ENCODE measurements around the gene SEC63. TPM values are rescaled to one million over a fixed set of nuclear protein-coding genes. Genes with fewer than 3 reads are reported as not detected.

Gene SEC63
- total and polyA plus RNA-seq, 2 experiments from 2014 or later, result 38.5 to 190 TPM

- no peaks in the 10 kb centered on the region for H3K36me3 ChIP-seq (ENCODE audit: low read depth)
- TF ChIP-seq EZH2 (IDR thresholded peaks at IDR 0.05; ENCODE audit: insufficient read depth, poor library complexity, severe bottlenecking), result no peak
- TF ChIP-seq EZH2phosphoT487 (IDR thresholded peaks at IDR 0.05; ENCODE audit: insufficient read depth, low read depth), result no peak
- no peak overlapping the region for H3K4me2 ChIP-seq (ENCODE audit: unreplicated experiment)
- H2AFZ ChIP-seq, result no peak overlapping the region
- H3K27ac ChIP-seq, result no peak overlapping the region
- in situ Hi-C loops (cut with MboI), result loop anchor here (5.0 kb wide), 1 partner anchor 539 kb away; no protein-coding TSS in a partner anchor
- no peaks in the 10 kb centered on the region for H4K20me1 ChIP-seq (ENCODE audit: insufficient read depth)
- no peak overlapping the region for H3K9ac ChIP-seq
- no peak overlapping the region for H3K4me3 ChIP-seq
- H3K79me2 ChIP-seq (ENCODE audit: insufficient read depth), result no peaks in the 10 kb centered on the region
- H3F3A ChIP-seq (ENCODE audit: insufficient read depth), result no peaks in the 10 kb centered on the region
- no peaks in the 10 kb centered on the region for H3K4me1 ChIP-seq (ENCODE audit: insufficient read depth)
- H3K9me2 ChIP-seq (ENCODE audit: insufficient read depth), result no peaks in the 10 kb centered on the region
- WGBS, 2 experiments (ENCODE audit: low coverage in 1 of 2, low lambda C conversion rate in 2 of 2, missing lambda C conversion rate in 2 of 2), result 96 to 97% methylated on average over 3 of the region's 3 CpGs
- DNase-seq, result no peak
- H3K27me3 ChIP-seq (replicated peaks; ENCODE audit: insufficient read depth), result no peaks in the 10 kb centered on the region
- H3K9me3 ChIP-seq (ENCODE audit: low read depth), result no peaks in the 10 kb centered on the region
These were observed 29.8 kb upstream of the SEC63 start for GRCh38 chr6:107987805-107988204.

GRCh38 chr6:107985701-107986100 lies 27.7 kb upstream of the SEC63 start:
- no peak for TF ChIP-seq EZH2 (IDR thresholded peaks at IDR 0.05; ENCODE audit: insufficient read depth, poor library complexity, severe bottlenecking)
- Histone ChIP-seq H3K9me2 (ENCODE audit: insufficient read depth) (no peaks in the 10 kb centered on the region), H2AFZ (no peak overlapping the region), H3K4me1 (ENCODE audit: insufficient read depth) (no peaks in the 10 kb centered on the region), H3K9me3 (ENCODE audit: low read depth) (no peaks in the 10 kb centered on the region), H3K27ac (no peak overlapping the region), H3F3A (ENCODE audit: insufficient read depth) (no peaks in the 10 kb centered on the region), H3K79me2 (ENCODE audit: insufficient read depth) (no peaks in the 10 kb centered on the region), H3K9ac (no peak overlapping the region), H3K4me3 (no peak overlapping the region), H3K27me3 (replicated peaks; ENCODE audit: insufficient read depth) (no peaks in the 10 kb centered on the region), H3K4me2 (ENCODE audit: unreplicated experiment) (no peak overlapping the region), H3K36me3 (ENCODE audit: low read depth) (no peaks in the 10 kb centered on the region), H4K20me1 (ENCODE audit: insufficient read depth) (no peaks in the 10 kb centered on the region)
- no peak for DNase-seq
- 78 to 79% methylated on average over 14 of the region's 14 CpGs for WGBS, 2 experiments (ENCODE audit: low coverage in 1 of 2, low lambda C conversion rate in 2 of 2, missing lambda C conversion rate in 2 of 2)
- in situ Hi-C loops (cut with MboI), result loop anchor here (5.0 kb wide), 1 partner anchor 542 kb away; no protein-coding TSS in a partner anchor

DNA sequence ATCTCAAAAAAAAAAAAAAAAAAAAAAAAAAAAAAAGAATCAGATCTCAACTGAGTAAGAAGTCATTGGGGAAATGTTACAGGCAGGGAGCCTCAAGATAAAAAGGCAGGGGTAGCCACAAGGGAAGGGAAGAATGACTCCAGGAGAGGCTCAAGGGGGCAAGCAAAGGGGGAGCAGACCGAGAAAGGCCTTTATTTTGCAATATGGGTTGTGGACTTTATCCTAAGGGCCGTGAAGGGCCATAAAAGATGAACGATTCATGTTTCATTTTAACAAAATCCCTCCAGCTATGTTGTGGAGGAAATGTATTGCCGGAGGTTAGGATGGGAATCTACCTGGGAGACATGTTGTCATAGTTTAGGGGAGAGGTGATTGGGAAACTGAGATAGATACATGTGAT lies 25.8 kb upstream of the SEC63 start:
- H3K27me3 ChIP-seq (replicated peaks; ENCODE audit: insufficient read depth), result no peaks in the 10 kb centered on the region

GRCh38 chr6:107982486-107982885 lies 24.5 kb upstream of the SEC63 start:
- H3K4me2 ChIP-seq (ENCODE audit: unreplicated experiment), result no peak overlapping the region
- no peaks in the 10 kb centered on the region for H3K9me2 ChIP-seq (ENCODE audit: insufficient read depth)
- in situ Hi-C loops (cut with MboI), result no loop called here
- 9 to 23% methylated on average over 1 of the region's 1 CpG for WGBS, 2 experiments (ENCODE audit: low coverage in 1 of 2, low lambda C conversion rate in 2 of 2, missing lambda C conversion rate in 2 of 2)
- H4K20me1 ChIP-seq (ENCODE audit: insufficient read depth), result no peaks in the 10 kb centered on the region
- H3K27ac ChIP-seq, result no peak overlapping the region
- no peak for DNase-seq
- H3K27me3 ChIP-seq (replicated peaks; ENCODE audit: insufficient read depth), result no peaks in the 10 kb centered on the region
- H3F3A ChIP-seq (ENCODE audit: insufficient read depth), result no peaks in the 10 kb centered on the region
- H3K9me3 ChIP-seq (ENCODE audit: low read depth), result no peaks in the 10 kb centered on the region
- TF ChIP-seq EZH2 (IDR thresholded peaks at IDR 0.05; ENCODE audit: insufficient read depth, poor library complexity, severe bottlenecking) (no peak), EZH2phosphoT487 (IDR thresholded peaks at IDR 0.05; ENCODE audit: insufficient read depth, low read depth) (no peak)
- H3K9ac ChIP-seq, result no peak overlapping the region
- no peaks in the 10 kb centered on the region for H3K4me1 ChIP-seq (ENCODE audit: insufficient read depth)
- no peaks in the 10 kb centered on the region for H3K79me2 ChIP-seq (ENCODE audit: insufficient read depth)
- no peaks in the 10 kb centered on the region for H3K36me3 ChIP-seq (ENCODE audit: low read depth)
- no peak overlapping the region for H2AFZ ChIP-seq
- no peak overlapping the region for H3K4me3 ChIP-seq

More for the DNA sequence above, 25.8 kb upstream of the SEC63 start:
- Histone ChIP-seq H3K79me2 (ENCODE audit: insufficient read depth) (no peaks in the 10 kb centered on the region), H3K9me3 (ENCODE audit: low read depth) (no peaks in the 10 kb centered on the region), H3F3A (ENCODE audit: insufficient read depth) (no peaks in the 10 kb centered on the region), H2AFZ (no peak overlapping the region), H3K9me2 (ENCODE audit: insufficient read depth) (no peaks in the 10 kb centered on the region), H3K9ac (no peak overlapping the region), H3K36me3 (ENCODE audit: low read depth) (no peaks in the 10 kb centered on the region), H3K27ac (no peak overlapping the region), H4K20me1 (ENCODE audit: insufficient read depth) (no peaks in the 10 kb centered on the region), H3K4me3 (no peak overlapping the region), H3K4me2 (ENCODE audit: unreplicated experiment) (no peak overlapping the region), H3K4me1 (ENCODE audit: insufficient read depth) (no peaks in the 10 kb centered on the region)
- in situ Hi-C loops (cut with MboI), result no loop called here
- TF ChIP-seq EZH2phosphoT487 (IDR thresholded peaks at IDR 0.05; ENCODE audit: insufficient read depth, low read depth), result no peak
- no peak for TF ChIP-seq EZH2 (IDR thresholded peaks at IDR 0.05; ENCODE audit: insufficient read depth, poor library complexity, severe bottlenecking)
- 78 to 80% methylated on average over 4 of the region's 4 CpGs for WGBS, 2 experiments (ENCODE audit: low coverage in 1 of 2, low lambda C conversion rate in 2 of 2, missing lambda C conversion rate in 2 of 2)
- DNase-seq, result no peak

DNA sequence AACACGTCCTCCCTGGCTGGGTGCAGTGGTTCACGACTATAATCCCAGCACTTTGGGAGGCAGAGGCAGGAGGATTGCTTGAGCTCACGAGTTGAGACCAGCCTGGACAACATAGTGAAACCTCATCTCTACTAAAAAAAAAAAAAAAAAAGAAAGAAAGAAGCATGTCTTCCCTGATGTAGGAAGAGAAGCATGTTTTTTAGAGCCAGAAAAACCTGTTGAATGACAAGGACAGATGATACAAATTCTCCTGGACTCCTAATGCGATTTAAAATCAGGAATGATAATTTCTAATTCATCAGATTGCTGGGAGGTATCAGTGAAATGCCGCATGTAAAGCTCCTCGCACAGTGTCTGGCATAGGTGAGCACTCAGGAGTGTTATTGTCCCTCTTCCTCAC lies 23.7 kb upstream of the SEC63 start:
- DNase-seq, result no peak
- TF ChIP-seq EZH2 (IDR thresholded peaks at IDR 0.05; ENCODE audit: insufficient read depth, poor library complexity, severe bottlenecking), result no peak
- no peak for TF ChIP-seq EZH2phosphoT487 (IDR thresholded peaks at IDR 0.05; ENCODE audit: insufficient read depth, low read depth)
- Histone ChIP-seq H3K27ac (no peak overlapping the region), H3K9me3 (ENCODE audit: low read depth) (no peaks in the 10 kb centered on the region), H3F3A (ENCODE audit: insufficient read depth) (no peaks in the 10 kb centered on the region), H3K9me2 (ENCODE audit: insufficient read depth) (no peaks in the 10 kb centered on the region), H3K79me2 (ENCODE audit: insufficient read depth) (no peaks in the 10 kb centered on the region), H4K20me1 (ENCODE audit: insufficient read depth) (no peaks in the 10 kb centered on the region), H3K4me1 (ENCODE audit: insufficient read depth) (no peaks in the 10 kb centered on the region), H3K9ac (no peak overlapping the region), H3K4me3 (no peak overlapping the region), H3K36me3 (ENCODE audit: low read depth) (no peaks in the 10 kb centered on the region), H3K4me2 (ENCODE audit: unreplicated experiment) (no peak overlapping the region), H3K27me3 (replicated peaks; ENCODE audit: insufficient read depth) (no peaks in the 10 kb centered on the region), H2AFZ (no peak overlapping the region)
- in situ Hi-C loops (cut with MboI), result no loop called here
- 71% methylated on average over 6 of the region's 6 CpGs for WGBS, 2 experiments (ENCODE audit: low coverage in 1 of 2, low lambda C conversion rate in 2 of 2, missing lambda C conversion rate in 2 of 2)
